Measurements from ENCODE around the gene CTU2.

- TF ChIP-seq, protein P1, sequence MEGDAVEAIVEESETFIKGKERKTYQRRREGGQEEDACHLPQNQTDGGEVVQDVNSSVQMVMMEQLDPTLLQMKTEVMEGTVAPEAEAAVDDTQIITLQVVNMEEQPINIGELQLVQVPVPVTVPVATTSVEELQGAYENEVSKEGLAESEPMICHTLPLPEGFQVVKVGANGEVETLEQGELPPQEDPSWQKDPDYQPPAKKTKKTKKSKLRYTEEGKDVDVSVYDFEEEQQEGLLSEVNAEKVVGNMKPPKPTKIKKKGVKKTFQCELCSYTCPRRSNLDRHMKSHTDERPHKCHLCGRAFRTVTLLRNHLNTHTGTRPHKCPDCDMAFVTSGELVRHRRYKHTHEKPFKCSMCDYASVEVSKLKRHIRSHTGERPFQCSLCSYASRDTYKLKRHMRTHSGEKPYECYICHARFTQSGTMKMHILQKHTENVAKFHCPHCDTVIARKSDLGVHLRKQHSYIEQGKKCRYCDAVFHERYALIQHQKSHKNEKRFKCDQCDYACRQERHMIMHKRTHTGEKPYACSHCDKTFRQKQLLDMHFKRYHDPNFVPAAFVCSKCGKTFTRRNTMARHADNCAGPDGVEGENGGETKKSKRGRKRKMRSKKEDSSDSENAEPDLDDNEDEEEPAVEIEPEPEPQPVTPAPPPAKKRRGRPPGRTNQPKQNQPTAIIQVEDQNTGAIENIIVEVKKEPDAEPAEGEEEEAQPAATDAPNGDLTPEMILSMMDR (conservative IDR thresholded peaks at IDR 0.05 in 1 of 2, IDR thresholded peaks at IDR 0.05 in 1 of 2; ENCODE audit: low read depth in 1 of 2, low read length in 2 of 2) = no peak
- TF ChIP-seq EZH2 (IDR thresholded peaks at IDR 0.05; ENCODE audit: low read length, missing control alignments) = no peak
Observed at GRCh38 chr16:88699180-88699579, 7.1 kb upstream of the CTU2 start.

Data from fibroblast of lung (primary cell).